GM18907 (cell line): ENCODE measurements around the gene SGSM2.
A peak's percentile ranks its signal among the peaks of the same experiment; 100 is the strongest.

Experiments
- ATAC-seq: cut with Tn5 transposase; IDR thresholded peaks from one replicate; pipeline ENCODE4 v1.9.1; 2021; ENCODE audit warnings: mild to moderate bottlenecking, moderate library complexity; ENCODE audit not compliant: unreplicated experiment

The SGSM2 gene

GRCh38 chr17:2384439-2385127, 47.3 kb downstream of the SGSM2 start:
- ATAC-seq = no peak

GRCh38 chr17:2385240-2386210, 48.2 kb downstream of the SGSM2 start:
- ATAC-seq = no peak

GRCh38 chr17:2386400-2387085, 49.2 kb downstream of the SGSM2 start:
- ATAC-seq = no peak

GRCh38 chr17:2387086-2388019, 50.1 kb downstream of the SGSM2 start:
- no peak for ATAC-seq

GRCh38 chr17:2388020-2388682, 50.9 kb downstream of the SGSM2 start:
- no peak for ATAC-seq

- ATAC-seq = no peak
Measured at GRCh38 chr17:2388683-2389055, 51.4 kb downstream of the SGSM2 start.

GRCh38 chr17:2390199-2390836, 53.0 kb downstream of the SGSM2 start:
- ATAC-seq = no peak

- ATAC-seq = no peak
Measured at GRCh38 chr17:2391597-2392251, 54.4 kb downstream of the SGSM2 start.

- ATAC-seq = peak; percentile 54
Measured at GRCh38 chr17:2392252-2393173, 55.2 kb downstream of the SGSM2 start.

- peak; percentile 36 for ATAC-seq
Measured at GRCh38 chr17:2393174-2393953, 56.1 kb downstream of the SGSM2 start.

GRCh38 chr17:2393954-2394749, 56.9 kb downstream of the SGSM2 start:
- no peak for ATAC-seq

GRCh38 chr17:2394775-2395201, 57.5 kb downstream of the SGSM2 start:
- ATAC-seq = no peak

GRCh38 chr17:2395258-2396181, 58.2 kb downstream of the SGSM2 start:
- no peak for ATAC-seq

- ATAC-seq = no peak
Measured at GRCh38 chr17:2396192-2396567, 58.9 kb downstream of the SGSM2 start.

GRCh38 chr17:2396568-2397246, 59.4 kb downstream of the SGSM2 start:
- peak; percentile 9 for ATAC-seq
